Stomach (tissue), 9 donors: ENCODE results near the gene SUV39H2. TPM values are rescaled to one million over a fixed set of nuclear protein-coding genes. Genes with fewer than 3 reads are reported as not detected.

Experiments
- DNase-seq, 2 donors: peaks; one replicate each; pipeline versions ENCODE4 v3.0.0 to v3.0.0-alpha.2; 2013 to 2019
- H3K27ac ChIP-seq, 5 donors: fragments of 200-600 bp in 4 of 5; sonication (generic) in 4 of 5; one replicate each; pipeline ENCODE4 v1.5.1; 2013 to 2019; ENCODE audit warnings: mild to moderate bottlenecking in 1 of 5, moderate library complexity in 1 of 5
- H3K27me3 ChIP-seq, 3 donors: fragments of 200-600 bp; sonication (generic); one replicate each; pipeline ENCODE4 v1.5.1; 2017 to 2019; ENCODE audit warnings: mixed run types in 1 of 3
- H3K36me3 ChIP-seq, 4 donors: fragments of 200-600 bp; sonication (generic); 1 replicate in 3 of 4; 2 replicates in 1 of 4; pipeline ENCODE4 v1.5.1; 2016 to 2019
- H3K4me1 ChIP-seq, 4 donors: fragments of 200-600 bp; sonication (generic); one replicate each; pipeline ENCODE4 v1.5.1; 2016 to 2019
- H3K4me3 ChIP-seq, 4 donors: fragments of 200-600 bp; sonication (generic) in 3 of 4; one replicate each; pipeline ENCODE4 v1.5.1; 2016 to 2019; ENCODE audit warnings: mild to moderate bottlenecking in 1 of 4
- H3K9me3 ChIP-seq, 4 donors: fragments of 200-600 bp; sonication (generic); one replicate each; pipeline ENCODE4 v1.5.1; 2016 to 2019
- CTCF ChIP-seq, 7 experiments: fragments of 450-650 bp in 4 of 7; fragments of 200-600 bp in 3 of 7; sonication (generic) in 3 of 7; IDR thresholded peaks; one replicate each; pipeline ENCODE4 v1.5.1; 2016 to 2019; ENCODE audit warnings: antibody characterized with exemption in 7 of 7, control low read depth in 2 of 7, mild to moderate bottlenecking in 1 of 7
- EP300 ChIP-seq: sonication (generic); formaldehyde crosslinking; IDR thresholded peaks from one replicate; pipeline ENCODE4 v1.6.1; 2017; ENCODE audit warnings: antibody characterized with exemption
- POLR2A ChIP-seq, 4 donors: fragments of 450-650 bp; IDR thresholded peaks; one replicate each; pipeline ENCODE4 v1.6.1; 2016; ENCODE audit warnings: antibody characterized with exemption in 4 of 4, control low read depth in 2 of 4, mild to moderate bottlenecking in 1 of 4, moderate library complexity in 1 of 4
- POLR2AphosphoS5 ChIP-seq, 3 donors: sonication (generic); formaldehyde crosslinking; IDR thresholded peaks; one replicate each; pipeline ENCODE4 v1.6.1; 2016; ENCODE audit warnings: antibody characterized with exemption in 3 of 3
- WGBS, 5 donors: extraction: QIAGEN DNeasy Blood & Tissue Kit in 3 of 5; methylation state at CpG; one replicate each; pipeline versions ENCODE4 v1.1.5 to v1.1.7; 2013 to 2018; 5-methylcytosine and 5-hydroxymethylcytosine counted together
- intact Hi-C: fragments of 100-400 bp; cut with DNase I; formaldehyde crosslinking; loops from one replicate; pipeline ENCODE4 v1.15.1; 2023; ENCODE audit warnings: low total_unique reads
- polyA plus RNA-seq, 3 donors: library from polyadenylated mRNA; stranded (reverse); fragments of 200-250 nt; gene quantifications; one replicate each; pipeline ENCODE4 v1.2.3, GENCODE V29; 2013
- total RNA-seq, 5 donors: library from RNA; depleted of rRNA; stranded (reverse); fragments of >200 nt; gene quantifications; one replicate each; pipeline versions ENCODE4 v1.1.0 to v1.2.3, GENCODE V29; 2014 to 2016
- donor health status: healthy with polysubstance abuse.
- donor health status: Bipolar disorder and iron deficiency.
- donor health status: healthy.

The SUV39H2 gene
- total and polyA plus RNA-seq, 8 donors: 0.58 to 68.3 (median 5.7) TPM

- Histone ChIP-seq H3K9me3 (no peaks in the 10 kb centered on the region), H3K27ac (peak overlapping the region; percentile 95 to 98 (median 97)), H3K36me3 (peaks cover 30 to 41% (median 38%) of the 10 kb centered on the region in 4 donors), H3K27me3 (no peaks in the 10 kb centered on the region), H3K4me1 (peaks cover 7 to 30% (median 23%) of the 10 kb centered on the region in 4 donors), H3K4me3 (peak overlapping the region; percentile 76 to 96 (median 94))
- DNase-seq: peak in 1 of 2 donors; percentile 42
- intact Hi-C loops: loop anchor here (10.0 kb wide), 1 partner anchor 244 kb away; no protein-coding TSS in a partner anchor
- TF ChIP-seq EP300 (no peak), POLR2A (IDR thresholded peaks at IDR 0.05) (no peak), POLR2AphosphoS5 (IDR thresholded peaks at IDR 0.05) (no peak), CTCF (IDR thresholded peaks at IDR 0.05) (no peak)
- WGBS, 5 donors: 6 to 10% (median 9%) methylated on average over 14 of the region's 14 CpGs
Measured at GRCh38 chr10:14839305-14839695, 39.4 kb upstream of the SUV39H2 start.

GRCh38 chr10:14840178-14840577 is 38.5 kb upstream of the SUV39H2 start:
- peaks cover 35 to 50% (median 46%) of the 10 kb centered on the region in 4 donors for H3K36me3 ChIP-seq
- H3K27ac ChIP-seq: no peak overlapping the region
- peaks cover 7 to 27% (median 21%) of the 10 kb centered on the region in 4 donors for H3K4me1 ChIP-seq
- no peak for DNase-seq
- no peak overlapping the region for H3K4me3 ChIP-seq
- H3K27me3 ChIP-seq: no peaks in the 10 kb centered on the region
- intact Hi-C loops: no loop called here
- no peaks in the 10 kb centered on the region for H3K9me3 ChIP-seq
- TF ChIP-seq CTCF (IDR thresholded peaks at IDR 0.05) (no peak), EP300 (no peak), POLR2A (IDR thresholded peaks at IDR 0.05) (no peak), POLR2AphosphoS5 (IDR thresholded peaks at IDR 0.05) (no peak)
- WGBS, 5 donors: 90 to 99% (median 95%) methylated on average over 2 of the region's 2 CpGs

- Histone ChIP-seq H3K36me3 (peaks cover 35 to 64% (median 61%) of the 10 kb centered on the region in 4 donors), H3K27me3 (no peaks in the 10 kb centered on the region), H3K4me1 (peaks cover 0 to 15% (median 11%) of the 10 kb centered on the region in 4 donors), H3K4me3 (no peak overlapping the region), H3K9me3 (no peaks in the 10 kb centered on the region), H3K27ac (no peak overlapping the region)
- intact Hi-C loops: no loop called here
- WGBS, 5 donors: 93 to 97% (median 94%) methylated on average over 15 of the region's 15 CpGs
- TF ChIP-seq EP300 (no peak), POLR2AphosphoS5 (IDR thresholded peaks at IDR 0.05) (no peak), CTCF (IDR thresholded peaks at IDR 0.05) (no peak), POLR2A (IDR thresholded peaks at IDR 0.05) (no peak)
- DNase-seq: no peak
Measured at GRCh38 chr10:14843327-14843988, 35.2 kb upstream of the SUV39H2 start.

- no peak overlapping the region for H3K27ac ChIP-seq
- no peaks in the 10 kb centered on the region for H3K27me3 ChIP-seq
- intact Hi-C loops: no loop called here
- TF ChIP-seq EP300 (no peak), POLR2AphosphoS5 (IDR thresholded peaks at IDR 0.05) (no peak), CTCF (IDR thresholded peaks at IDR 0.05) (no peak), POLR2A (IDR thresholded peaks at IDR 0.05) (no peak)
- no peak for DNase-seq
- no peaks in the 10 kb centered on the region for H3K9me3 ChIP-seq
- peaks cover 35 to 77% (median 74%) of the 10 kb centered on the region in 4 donors for H3K36me3 ChIP-seq
- WGBS, 5 donors: 78 to 92% (median 87%) methylated on average over 2 of the region's 2 CpGs
- peaks cover 0 to 3% (median 1%) of the 10 kb centered on the region in 4 donors for H3K4me1 ChIP-seq
- H3K4me3 ChIP-seq: no peak overlapping the region
Measured at GRCh38 chr10:14844948-14845347, 33.7 kb upstream of the SUV39H2 start.
